OCI-LY3 (cell line): Measurements from ENCODE around the gene ITGA2.
"Not testable (repeated sequence)": the region's sequence is repeated elsewhere in the genome, so short reads cannot be mapped to it uniquely, and the experiment has no call there.

Experiments used
- CTCF ChIP-seq: fragments of 200-600, 300-600 bp; sonication (generic); IDR thresholded peaks from 2 replicates; pipeline ENCODE4 v1.5.1; 2014; ENCODE audit warnings: antibody characterized with exemption, low read length, low read depth
- EZH2phosphoT487 ChIP-seq: fragments of 200-600 bp; shearing (Covaris generic); IDR thresholded peaks from 2 replicates; pipeline ENCODE4 v1.6.1; 2018; ENCODE audit warnings: antibody characterized with exemption, mixed run types, low read depth

DNA sequence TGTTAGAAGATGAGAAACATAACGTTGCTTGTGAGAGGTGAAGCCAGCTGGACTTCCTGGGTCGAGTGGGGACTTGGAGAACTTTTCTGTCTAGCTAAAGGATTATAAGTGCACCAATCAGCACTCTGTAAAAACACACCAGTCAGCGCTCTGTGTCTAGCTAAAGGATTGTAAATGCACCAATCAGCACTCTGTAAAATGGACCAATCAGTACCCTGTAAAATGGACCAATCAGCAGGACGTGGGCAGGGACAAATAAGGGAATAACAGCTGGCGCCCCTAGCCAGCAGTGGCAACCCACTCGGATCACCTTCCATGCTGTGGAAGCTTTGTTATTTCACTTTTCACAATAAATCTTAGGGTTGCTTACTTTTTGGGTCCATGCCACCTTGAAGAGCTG, 123.2 kb downstream of the ITGA2 start:
- not testable (repeated sequence) for TF ChIP-seq CTCF, EZH2phosphoT487
